GM19043 (cell line): Measurements from ENCODE around the gene DUOXA2.
"Not testable (repeated sequence)": the region's sequence is repeated elsewhere in the genome, so short reads cannot be mapped to it uniquely, and the experiment has no call there.

ENCODE experiments used
- ATAC-seq: cut with Tn5 transposase; IDR thresholded peaks from one replicate; pipeline ENCODE4 v1.9.1; 2021; ENCODE audit warnings: low read depth; ENCODE audit not compliant: unreplicated experiment

The DUOXA2 gene

GRCh38 chr15:45094358-45094730 lies 19.8 kb upstream of the DUOXA2 start:
- ATAC-seq: no peak

GRCh38 chr15:45095661-45096060 lies 18.5 kb upstream of the DUOXA2 start:
- no peak for ATAC-seq

- ATAC-seq: no peak
Measured at GRCh38 chr15:45097466-45097865, 16.7 kb upstream of the DUOXA2 start.

GRCh38 chr15:45099549-45100165 lies 14.5 kb upstream of the DUOXA2 start:
- no peak for ATAC-seq

- no peak for ATAC-seq
Measured at GRCh38 chr15:45100884-45101625, 13.1 kb upstream of the DUOXA2 start.

- no peak for ATAC-seq
Measured at GRCh38 chr15:45101749-45102148, 12.4 kb upstream of the DUOXA2 start.

- no peak for ATAC-seq
Measured at GRCh38 chr15:45102226-45102625, 11.9 kb upstream of the DUOXA2 start.

GRCh38 chr15:45104170-45104569 lies 10.0 kb upstream of the DUOXA2 start:
- ATAC-seq: not testable (repeated sequence)

- ATAC-seq: no peak
Measured at GRCh38 chr15:45105586-45105985, 8.5 kb upstream of the DUOXA2 start.

GRCh38 chr15:45106002-45106790 lies 7.9 kb upstream of the DUOXA2 start:
- no peak for ATAC-seq

GRCh38 chr15:45107941-45108630 lies 6.0 kb upstream of the DUOXA2 start:
- no peak for ATAC-seq

GRCh38 chr15:45110256-45110820 lies 3.8 kb upstream of the DUOXA2 start:
- no peak for ATAC-seq

- no peak for ATAC-seq
Measured at GRCh38 chr15:45111390-45112142, 2.6 kb upstream of the DUOXA2 start.

GRCh38 chr15:45112143-45112590 lies 2.0 kb upstream of the DUOXA2 start:
- ATAC-seq: no peak

GRCh38 chr15:45112591-45113379 lies 1.3 kb upstream of the DUOXA2 start:
- no peak for ATAC-seq

GRCh38 chr15:45113380-45113990 lies 641 bp upstream of the DUOXA2 start:
- ATAC-seq: no peak

- ATAC-seq: no peak
Measured at GRCh38 chr15:45114751-45115085, 592 bp downstream of the DUOXA2 start.

- ATAC-seq: no peak
Measured at GRCh38 chr15:45115312-45115820, 1.2 kb downstream of the DUOXA2 start.
